Karpas-422 (cell line): ENCODE results near the gene PRKCE. TPM values are rescaled to one million over a fixed set of nuclear protein-coding genes. Genes with fewer than 3 reads are reported as not detected.

Experiments
- DNase-seq: peaks from one replicate; pipeline ENCODE4 v3.0.0-alpha.2; 2015
- H2AFZ ChIP-seq: fragments of 200-600 bp; sonication (generic); 2 replicates; pipeline ENCODE4 v1.6.1; 2014; ENCODE audit warnings: antibody characterized with exemption, low read length, mixed read lengths
- H3K27ac ChIP-seq: fragments of 200-600 bp; sonication (generic); 2 replicates; pipeline ENCODE4 v1.5.1; 2014; ENCODE audit warnings: mild to moderate bottlenecking, low read length, moderate library complexity
- H3K27me3 ChIP-seq: fragments of 200-600 bp; sonication (generic); 2 replicates; pipeline ENCODE4 v1.6.1; 2014; ENCODE audit warnings: low read length, mixed read lengths
- H3K36me3 ChIP-seq: fragments of 200-600 bp; sonication (generic); 2 replicates; pipeline ENCODE4 v1.6.1; 2014; ENCODE audit warnings: low read length, mixed read lengths; ENCODE audit not compliant: insufficient read depth
- H3K4me1 ChIP-seq: fragments of 200-600 bp; sonication (generic); 2 replicates; pipeline ENCODE4 v1.6.1; 2014; ENCODE audit warnings: mild to moderate bottlenecking, low read length, mixed read lengths
- H3K4me2 ChIP-seq: fragments of 200-600 bp; sonication (generic); 2 replicates; pipeline ENCODE4 v1.6.1; 2014; ENCODE audit warnings: low read length, low read depth, mild to moderate bottlenecking; ENCODE audit not compliant: poor library complexity, severe bottlenecking
- H3K4me3 ChIP-seq: fragments of 200-600 bp; sonication (generic); 2 replicates; pipeline ENCODE4 v1.5.1; 2014; ENCODE audit warnings: mild to moderate bottlenecking, antibody characterized with exemption, low read length, mixed read lengths
- H3K79me2 ChIP-seq: fragments of 200-600 bp; sonication (generic); 2 replicates; pipeline ENCODE4 v1.6.1; 2014; ENCODE audit warnings: mild to moderate bottlenecking, low read length, mixed read lengths
- H3K9ac ChIP-seq: fragments of 200-600 bp; sonication (generic); 2 replicates; pipeline ENCODE4 v1.6.0; 2014; ENCODE audit warnings: low read length
- H3K9me2 ChIP-seq: fragments of 200-600 bp; sonication (generic), shearing (Covaris generic); replicated peaks from 2 replicates; pipeline ENCODE4 v1.6.0; 2014; ENCODE audit warnings: mild to moderate bottlenecking, low read length, moderate library complexity; ENCODE audit not compliant: insufficient read depth
- H3K9me3 ChIP-seq: fragments of 300-700, 200-600 bp; sonication (generic); 2 replicates; pipeline ENCODE4 v1.6.1; 2014; ENCODE audit warnings: low read length, mixed read lengths
- H4K20me1 ChIP-seq: fragments of 200-600 bp; sonication (generic); 2 replicates; pipeline ENCODE4 v1.6.1; 2014; ENCODE audit warnings: mild to moderate bottlenecking, antibody characterized with exemption, low read length, low read depth; ENCODE audit not compliant: insufficient read depth
- total RNA-seq: library from RNA; depleted of rRNA; stranded (reverse); fragments of >200 nt; shearing (Covaris generic); gene quantifications from 2 replicates; pipeline ENCODE4 v1.2.3, GENCODE V29; 2014; ENCODE audit warnings: low replicate concordance

PRKCE gene
- total RNA-seq, 1 experiment from 2014 or later = 61.8 TPM

- Histone ChIP-seq H3K9me2 (no peaks in the 10 kb centered on the region), H3K4me2 (no peak overlapping the region), H4K20me1 (no peaks in the 10 kb centered on the region), H2AFZ (no peak overlapping the region), H3K9ac (no peak overlapping the region), H3K4me3 (no peak overlapping the region), H3K4me1 (peaks cover 8% of the 10 kb centered on the region), H3K27me3 (no peaks in the 10 kb centered on the region), H3K36me3 (peaks cover 64% of the 10 kb centered on the region), H3K79me2 (peaks cover 10% of the 10 kb centered on the region; the same call in 1 of the 2 replicates), H3K27ac (no peak overlapping the region), H3K9me3 (no peaks in the 10 kb centered on the region)
- DNase-seq = no peak
Measured at GRCh38 chr2:46009772-46010171, 358.3 kb downstream of the PRKCE start.

- H4K20me1 ChIP-seq = no peaks in the 10 kb centered on the region
- peaks cover 70% of the 10 kb centered on the region for H3K36me3 ChIP-seq
- H3K4me1 ChIP-seq = peaks cover 14% of the 10 kb centered on the region
- H3K27me3 ChIP-seq = no peaks in the 10 kb centered on the region
- H3K4me2 ChIP-seq = no peak overlapping the region
- no peak overlapping the region for H3K27ac ChIP-seq
- H3K9me2 ChIP-seq = no peaks in the 10 kb centered on the region
- no peak for DNase-seq
- H3K79me2 ChIP-seq = peaks cover 10% of the 10 kb centered on the region; the same call in 1 of the 2 replicates
- H3K9ac ChIP-seq = no peak overlapping the region
- H2AFZ ChIP-seq = no peak overlapping the region
- H3K4me3 ChIP-seq = no peak overlapping the region
- H3K9me3 ChIP-seq = no peaks in the 10 kb centered on the region
Measured at GRCh38 chr2:46010223-46010924, 358.9 kb downstream of the PRKCE start.

- no peak overlapping the region for H3K9ac ChIP-seq
Measured at GRCh38 chr2:46010925-46011490, 359.5 kb downstream of the PRKCE start.

GRCh38 chr2:46012618-46013240, 361.3 kb downstream of the PRKCE start:
- H3K27ac ChIP-seq = no peak overlapping the region
- no peak overlapping the region for H3K4me3 ChIP-seq

More at GRCh38 chr2:46010925-46011490, 359.5 kb downstream of the PRKCE start:
- no peak overlapping the region for H3K4me3 ChIP-seq
- H3K36me3 ChIP-seq = peaks cover 76% of the 10 kb centered on the region
- no peaks in the 10 kb centered on the region for H4K20me1 ChIP-seq
- peaks cover 12% of the 10 kb centered on the region; the same call in 1 of the 2 replicates for H3K79me2 ChIP-seq
- H3K9me2 ChIP-seq = no peaks in the 10 kb centered on the region
- H3K27me3 ChIP-seq = no peaks in the 10 kb centered on the region
- H3K4me2 ChIP-seq = no peak overlapping the region
- no peak overlapping the region for H2AFZ ChIP-seq
- DNase-seq = peak; percentile 67
- H3K9me3 ChIP-seq = no peaks in the 10 kb centered on the region
- peaks cover 20% of the 10 kb centered on the region for H3K4me1 ChIP-seq
- no peak overlapping the region for H3K27ac ChIP-seq

GRCh38 chr2:46013726-46014125, 362.3 kb downstream of the PRKCE start:
- peaks cover 12% of the 10 kb centered on the region; the same call in 1 of the 2 replicates for H3K79me2 ChIP-seq
- no peak overlapping the region for H3K4me2 ChIP-seq
- DNase-seq = no peak
- peaks cover 73% of the 10 kb centered on the region for H3K36me3 ChIP-seq
- H2AFZ ChIP-seq = no peak overlapping the region
- H3K9me3 ChIP-seq = no peaks in the 10 kb centered on the region
- H4K20me1 ChIP-seq = no peaks in the 10 kb centered on the region
- H3K4me1 ChIP-seq = peaks cover 30% of the 10 kb centered on the region
- no peak overlapping the region for H3K9ac ChIP-seq
- H3K27ac ChIP-seq = no peak overlapping the region
- H3K4me3 ChIP-seq = no peak overlapping the region
- H3K9me2 ChIP-seq = no peaks in the 10 kb centered on the region
- no peaks in the 10 kb centered on the region for H3K27me3 ChIP-seq

More at GRCh38 chr2:46012618-46013240, 361.3 kb downstream of the PRKCE start:
- DNase-seq = no peak
- Histone ChIP-seq H3K9me2 (no peaks in the 10 kb centered on the region), H2AFZ (no peak overlapping the region), H3K36me3 (peaks cover 74% of the 10 kb centered on the region), H3K9me3 (no peaks in the 10 kb centered on the region), H3K4me2 (no peak overlapping the region), H3K27me3 (no peaks in the 10 kb centered on the region), H3K4me1 (peaks cover 34% of the 10 kb centered on the region), H3K9ac (no peak overlapping the region), H3K79me2 (peaks cover 12% of the 10 kb centered on the region; the same call in 1 of the 2 replicates), H4K20me1 (no peaks in the 10 kb centered on the region)

GRCh38 chr2:46014911-46015654, 363.6 kb downstream of the PRKCE start:
- Histone ChIP-seq H3K9ac (no peak overlapping the region), H3K79me2 (peaks cover 12% of the 10 kb centered on the region; the same call in 1 of the 2 replicates), H3K4me2 (no peak overlapping the region)

GRCh38 chr2:46015671-46016070, 364.2 kb downstream of the PRKCE start:
- Histone ChIP-seq H3K9me3 (no peaks in the 10 kb centered on the region), H3K36me3 (peaks cover 80% of the 10 kb centered on the region), H3K79me2 (peaks cover 12% of the 10 kb centered on the region; the same call in 1 of the 2 replicates), H4K20me1 (no peaks in the 10 kb centered on the region), H3K4me1 (peaks cover 30% of the 10 kb centered on the region), H3K9me2 (no peaks in the 10 kb centered on the region), H2AFZ (no peak overlapping the region), H3K4me3 (no peak overlapping the region), H3K27ac (no peak overlapping the region), H3K9ac (no peak overlapping the region), H3K27me3 (no peaks in the 10 kb centered on the region), H3K4me2 (no peak overlapping the region)
- DNase-seq = no peak

More at GRCh38 chr2:46014911-46015654, 363.6 kb downstream of the PRKCE start:
- no peak overlapping the region for H3K27ac ChIP-seq
- H3K4me1 ChIP-seq = peaks cover 30% of the 10 kb centered on the region
- H2AFZ ChIP-seq = no peak overlapping the region
- peaks cover 80% of the 10 kb centered on the region for H3K36me3 ChIP-seq
- H4K20me1 ChIP-seq = no peaks in the 10 kb centered on the region
- H3K9me2 ChIP-seq = no peaks in the 10 kb centered on the region
- no peaks in the 10 kb centered on the region for H3K27me3 ChIP-seq
- no peaks in the 10 kb centered on the region for H3K9me3 ChIP-seq
- H3K4me3 ChIP-seq = no peak overlapping the region
- DNase-seq = no peak
